Adrenal gland (tissue), 12 donors: ENCODE results near the gene NLRX1. TPM values are rescaled to one million over a fixed set of nuclear protein-coding genes. Genes with fewer than 3 reads are reported as not detected.
"Not testable (repeated sequence)": the region's sequence is repeated elsewhere in the genome, so short reads cannot be mapped to it uniquely, and the experiment has no call there.

Experiments
- DNase-seq, 7 donors: peaks; one replicate each; pipeline ENCODE4 v3.0.0-alpha.2; 2019 to 2020
- H3K27ac ChIP-seq, 5 donors: fragments of 200-600 bp; sonication (generic) in 4 of 5; 1 replicate in 3 of 5; 2 replicates in 2 of 5; pipeline versions ENCODE4 v1.5.1 to v1.8.0; 2016 to 2020; ENCODE audit warnings: mild to moderate bottlenecking in 1 of 5
- H3K27me3 ChIP-seq: fragments of 200-600 bp; 2 replicates; pipeline ENCODE4 v1.8.0; 2021
- H3K36me3 ChIP-seq, 2 donors: fragments of 200-600 bp; replicated peaks in 1 of 2; 1 replicate in 1 of 2; 2 replicates in 1 of 2; pipeline versions ENCODE4 v1.5.1 to v1.8.0; 2018 to 2022
- H3K4me1 ChIP-seq, 2 donors: fragments of 200-600 bp; replicated peaks in 1 of 2; 1 replicate in 1 of 2; 2 replicates in 1 of 2; pipeline versions ENCODE4 v1.5.1 to v1.8.0; 2018 to 2021
- H3K4me3 ChIP-seq, 4 donors: fragments of 200-600 bp; sonication (generic) in 3 of 4; one replicate each; pipeline ENCODE4 v1.5.1; 2016 to 2018
- H3K9me3 ChIP-seq, 3 donors: fragments of 200-600 bp; sonication (generic) in 1 of 3; replicated peaks in 1 of 3; 1 replicate in 2 of 3; 2 replicates in 1 of 3; pipeline versions ENCODE4 v1.5.1 to v1.8.0; 2016 to 2021
- CTCF ChIP-seq, 6 experiments: fragments of 450-650 bp in 4 of 6; fragments of 200-600 bp in 2 of 6; sonication (generic) in 1 of 6; IDR thresholded peaks; 1 replicate in 5 of 6; 2 replicates in 1 of 6; pipeline versions ENCODE4 v1.5.1 to v1.8.0; 2016 to 2021; ENCODE audit warnings: antibody characterized with exemption in 6 of 6, mild to moderate bottlenecking in 2 of 6, moderate library complexity in 1 of 6
- POLR2A ChIP-seq, 2 donors: fragments of 450-650 bp; IDR thresholded peaks; one replicate each; pipeline ENCODE4 v1.6.1; 2017; ENCODE audit warnings: antibody characterized with exemption in 2 of 2, mild to moderate bottlenecking in 2 of 2, moderate library complexity in 1 of 2
- WGBS, 4 donors: extraction: QIAGEN DNeasy Blood & Tissue Kit in 2 of 4; methylation state at CpG; one replicate each; pipeline versions ENCODE4 v1.1.5 to v1.1.7; 2013 to 2017; 5-methylcytosine and 5-hydroxymethylcytosine counted together
- intact Hi-C, 2 donors: fragments of 100-400 bp; cut with DNase I; formaldehyde crosslinking; loops; one replicate each; pipeline versions ENCODE4 v1.14.1 to v1.15.0; 2022 to 2023
- polyA plus RNA-seq, 3 donors: library from polyadenylated mRNA; stranded (reverse); fragments of 200-250 nt in 2 of 3; fragments of 350-450 nt in 1 of 3; fragmentation: Illumina TruSeq in 1 of 3; extraction: RNeasy Lipid Tissue Mini Kit (QIAGEN cat#74804) in 1 of 3; gene quantifications; one replicate each; pipeline ENCODE4 v1.2.3, GENCODE V29; 2013 to 2014
- total RNA-seq, 9 donors: library from RNA; depleted of rRNA in 4 of 9; stranded (reverse); fragments of >200 nt in 4 of 9; fragments of 120-200 nt in 1 of 9; fragmentation: NEBNext Ultra II Directional in 1 of 9; extraction: Animal tissue kit (Norgen Biotek cat#: 25700) in 1 of 9; gene quantifications; one replicate each; pipeline versions ENCODE4 v1.1.0 to v1.2.4, GENCODE V29; 2013 to 2023
- donor health status: healthy with polysubstance abuse.
- donor health status: Bipolar disorder and iron deficiency.
- donor health status: DM: yes; HTN: yes; CAD: no.
- donor health status: DM: no; HTN: no; CAD: no.
- donor health status: DM: no; HTN: no; CAD: no.
- donor health status: DM: yes; HTN: yes; CAD: no.

Gene NLRX1
- total and polyA plus RNA-seq, 12 donors, result 5.5 to 32.7 (median 20.2) TPM

- Histone ChIP-seq H3K4me3 (no peak overlapping the region), H3K27me3 (no peaks in the 10 kb centered on the region), H3K36me3 (peaks cover 0 to 75% of the 10 kb centered on the region in 2 donors), H3K9me3 (no peaks in the 10 kb centered on the region), H3K27ac (peak overlapping the region in 1 of 5 donors; percentile 11), H3K4me1 (peaks cover 0 to 8% of the 10 kb centered on the region in 2 donors)
- 50 to 58% (median 54%) methylated on average over 3 of the region's 3 CpGs for WGBS, 4 donors
- intact Hi-C loops, result no loop called here
- peak in 2 of 7 donors; percentile 45 to 54 for DNase-seq
- TF ChIP-seq CTCF (IDR thresholded peaks at IDR 0.05), result no peak
- no peak for TF ChIP-seq POLR2A (IDR thresholded peaks at IDR 0.05)
These were observed 37.9 kb upstream of the NLRX1 start for GRCh38 chr11:119130662-119131061.

- no peaks in the 10 kb centered on the region for H3K27me3 ChIP-seq
- H3K9me3 ChIP-seq, result no peaks in the 10 kb centered on the region
- H3K4me1 ChIP-seq, result no peaks in the 10 kb centered on the region
- DNase-seq, result peak in 3 of 7 donors; percentile 43 to 50 (median 45)
- TF ChIP-seq CTCF (IDR thresholded peaks at IDR 0.05) (peak; percentile 6 to 45 (median 37)), POLR2A (IDR thresholded peaks at IDR 0.05) (no peak)
- 64 to 87% (median 80%) methylated on average over 2 to 4 of the region's 4 CpGs for WGBS, 4 donors
- peaks cover 0 to 56% of the 10 kb centered on the region in 2 donors for H3K36me3 ChIP-seq
- H3K4me3 ChIP-seq, result no peak overlapping the region
- intact Hi-C loops, result no loop called here
- no peak overlapping the region for H3K27ac ChIP-seq
These were observed 34.0 kb upstream of the NLRX1 start for GRCh38 chr11:119134389-119134978.

DNA sequence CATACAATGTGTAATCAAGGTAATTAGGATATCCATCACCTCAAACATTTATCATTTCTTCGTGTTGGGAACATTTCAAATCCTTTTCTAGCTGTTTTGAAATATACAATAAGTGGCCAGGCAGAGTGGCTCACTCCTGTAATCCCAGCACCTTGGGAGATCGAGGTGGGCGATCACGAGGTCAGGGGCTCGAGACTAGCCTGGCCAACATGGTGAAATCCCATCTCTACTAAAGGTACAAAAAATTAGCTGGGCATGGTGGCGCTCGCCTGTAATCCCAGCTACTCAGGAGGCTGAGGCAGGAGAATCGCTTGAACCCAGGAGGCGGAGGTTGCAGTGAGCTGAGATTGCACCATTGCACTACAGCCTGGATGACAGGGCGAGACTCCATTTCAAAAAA, 29.2 kb upstream of the NLRX1 start:
- DNase-seq, H3K27ac ChIP-seq, H3K4me1 ChIP-seq, intact Hi-C loops, H3K9me3 ChIP-seq, H3K27me3 ChIP-seq, H3K4me3 ChIP-seq: not testable (repeated sequence)
- H3K36me3 ChIP-seq, result peaks cover 0 to 10% of the 10 kb centered on the region in 2 donors
- 80 to 88% (median 81%) methylated on average over 10 of the region's 10 CpGs for WGBS, 4 donors

GRCh38 chr11:119144825-119145486, 23.6 kb upstream of the NLRX1 start:
- Histone ChIP-seq H3K27me3 (no peaks in the 10 kb centered on the region), H3K27ac (no peak overlapping the region), H3K9me3 (no peaks in the 10 kb centered on the region), H3K4me3 (no peak overlapping the region), H3K4me1 (peaks cover 11 to 13% of the 10 kb centered on the region in 2 donors), H3K36me3 (no peaks in the 10 kb centered on the region)
- peak; percentile 39 to 73 (median 60) for TF ChIP-seq CTCF (IDR thresholded peaks at IDR 0.05)
- no peak for TF ChIP-seq POLR2A (IDR thresholded peaks at IDR 0.05)
- DNase-seq, result peak; percentile 54 to 83 (median 65)
- intact Hi-C loops, result loop anchor here in 1 of 2 donors (10.0 kb wide), 1 partner anchor 50 kb away; no protein-coding TSS in a partner anchor
- WGBS, 4 donors, result 8 to 14% (median 13%) methylated on average over 7 of the region's 7 CpGs
